Keratinocyte (primary cell): ENCODE measurements around the gene MYH10. TPM values are rescaled to one million over a fixed set of nuclear protein-coding genes. Genes with fewer than 3 reads are reported as not detected.

Experiments used
- DNase-seq: peaks from one replicate; pipeline ENCODE4 v3.0.0-alpha.2; 2011; ENCODE audit warnings: low read depth, missing footprints, low spot score
- FAIRE-seq: peaks from 2 replicates; lab custom pipeline; 2011; peaks lifted over from hg19 to GRCh38; lab: Jason Lieb, UNC
- H2AFZ ChIP-seq: 2 replicates; pipeline ENCODE4 v1.6.0; 2012; ENCODE audit warnings: low read length, control low read depth, inconsistent platforms; ENCODE audit not compliant: control insufficient read depth
- H3K27ac ChIP-seq: 2 replicates; pipeline ENCODE4 v1.5.1; 2011; ENCODE audit warnings: low read length; ENCODE audit not compliant: control insufficient read depth, insufficient read depth
- H3K27me3 ChIP-seq: 3 replicates; pipeline ENCODE4 v1.6.0; 2011; ENCODE audit warnings: low read length; ENCODE audit not compliant: control insufficient read depth, insufficient read depth; ENCODE audit errors: extremely low read depth
- H3K36me3 ChIP-seq, 2 experiments: 2 replicates in 1 of 2; 3 replicates in 1 of 2; pipeline ENCODE4 v1.5.1; 2011; ENCODE audit warnings: low read length in 2 of 2, mild to moderate bottlenecking in 1 of 2; ENCODE audit not compliant: control insufficient read depth in 2 of 2, insufficient read depth in 2 of 2; ENCODE audit errors: extremely low read depth in 1 of 2
- H3K4me1 ChIP-seq: 3 replicates; pipeline ENCODE4 v1.5.1; 2011; ENCODE audit warnings: low read length; ENCODE audit not compliant: control insufficient read depth, insufficient read depth; ENCODE audit errors: extremely low read depth
- H3K4me2 ChIP-seq: 3 replicates; pipeline ENCODE4 v1.6.0; 2011; ENCODE audit warnings: low read depth, low read length; ENCODE audit not compliant: control insufficient read depth, insufficient read depth; ENCODE audit errors: extremely low read depth
- H3K4me3 ChIP-seq, 3 experiments: fragments of 200-600 bp in 1 of 3; sonication (generic) in 1 of 3; 2 replicates in 2 of 3; 3 replicates in 1 of 3; pipeline ENCODE4 v1.5.1; 2011 to 2016; ENCODE audit warnings: low read length in 3 of 3, mild to moderate bottlenecking in 3 of 3, control low read depth in 2 of 3, inconsistent platforms in 1 of 3, low read depth in 1 of 3, mixed read lengths in 1 of 3, mixed run types in 1 of 3, moderate library complexity in 1 of 3; ENCODE audit not compliant: control insufficient read depth in 2 of 3, insufficient read depth in 2 of 3; ENCODE audit errors: extremely low read depth in 1 of 3
- H3K79me2 ChIP-seq: 2 replicates; pipeline ENCODE4 v1.6.0; 2012; ENCODE audit warnings: low read length; ENCODE audit not compliant: control insufficient read depth, insufficient read depth
- H3K9ac ChIP-seq: 3 replicates; pipeline ENCODE4 v1.6.0; 2011; ENCODE audit warnings: low read length; ENCODE audit not compliant: control insufficient read depth, insufficient read depth; ENCODE audit errors: extremely low read depth
- H3K9me1 ChIP-seq: 3 replicates; pipeline ENCODE4 v1.6.0; 2011; ENCODE audit warnings: low read length; ENCODE audit not compliant: control insufficient read depth, insufficient read depth; ENCODE audit errors: extremely low read depth
- H3K9me3 ChIP-seq: 2 replicates; pipeline ENCODE4 v1.5.1; 2012; ENCODE audit warnings: low read depth, low read length; ENCODE audit not compliant: control insufficient read depth
- H4K20me1 ChIP-seq: 3 replicates; pipeline ENCODE4 v1.6.0; 2011; ENCODE audit warnings: low read length; ENCODE audit not compliant: control insufficient read depth, insufficient read depth; ENCODE audit errors: extremely low read depth
- EZH2 ChIP-seq: IDR thresholded peaks from one replicate; pipeline ENCODE4 v1.6.1; 2012; ENCODE audit warnings: inconsistent platforms, mild to moderate bottlenecking, low read length, moderate library complexity
- dilution Hi-C: fragments of 300-500 bp; cut with MboI; formaldehyde crosslinking; loops from one replicate; pipeline ENCODE4 v1.7.0; 2020; ENCODE audit warnings: low sequenced_read_pairs; ENCODE audit not compliant: extremely low pct_ligation_motif_present
- polyA plus RNA-seq, 5 experiments: library from polyadenylated mRNA; depleted of rRNA in 3 of 5; stranded (reverse) in 3 of 5; stranded (forward) in 1 of 5; unstranded in 1 of 5; fragments of >200 nt; gene quantifications; 1 replicate in 1 of 5; 2 replicates in 3 of 5; 3 replicates in 1 of 5; pipeline versions ENCODE4 v1.2.1 to v1.2.3, GENCODE V29; 2011 to 2012; ENCODE audit warnings: missing spikeins in 2 of 5, low read depth in 1 of 5, low replicate concordance in 1 of 5
- TF ChIP-seq, protein P1 (sequence below), 3 experiments: IDR thresholded peaks in 1 of 3; conservative IDR thresholded peaks in 1 of 3; optimal IDR thresholded peaks in 1 of 3; 2 replicates in 2 of 3; 3 replicates in 1 of 3; pipeline versions ENCODE3 to v1.5.1; 2011; ENCODE audit warnings: low read length in 3 of 3, mild to moderate bottlenecking in 3 of 3, moderate library complexity in 2 of 3, control low read depth in 1 of 3, inconsistent platforms in 1 of 3; ENCODE audit not compliant: insufficient read depth in 2 of 3; ENCODE audit errors: extremely low read depth in 1 of 3

MYH10 gene
- polyA plus RNA-seq, 1 donor (not counting 4 experiments of a cell fraction or from before 2014, with no cell fraction given) = 21.2 TPM

DNA sequence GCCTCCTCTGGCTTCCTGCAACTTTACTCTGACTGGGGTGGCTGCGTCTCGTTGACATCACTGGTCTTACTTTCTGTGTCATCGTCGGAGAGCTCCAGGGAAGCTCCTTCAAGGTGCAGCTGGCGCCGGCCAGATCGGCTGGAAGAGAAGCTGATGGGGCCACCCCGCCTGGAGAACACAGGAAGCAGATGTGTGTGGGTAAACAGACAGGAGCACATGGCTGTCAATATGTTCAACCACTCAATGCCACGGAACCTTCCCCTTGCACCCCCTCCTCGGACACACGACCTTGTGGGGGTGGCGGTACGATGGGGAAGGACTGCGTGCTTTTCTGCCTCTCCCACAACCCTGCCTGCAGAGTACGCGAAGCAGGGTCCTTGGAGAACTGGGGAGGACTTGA lies 154.7 kb downstream of the MYH10 start:
- Histone ChIP-seq H3K79me2 (peaks cover 1% of the 10 kb centered on the region), H3K4me3 (no peak overlapping the region), H3K9me3 (no peaks in the 10 kb centered on the region), H3K27me3 (no peaks in the 10 kb centered on the region), H3K36me3 (peaks cover 54 to 62% of the 10 kb centered on the region in 2 experiments), H2AFZ (no peak overlapping the region), H3K4me1 (peaks cover under 1% of the 10 kb centered on the region), H3K27ac (no peak overlapping the region), H3K9me1 (no peaks in the 10 kb centered on the region), H3K9ac (no peak overlapping the region), H4K20me1 (no peaks in the 10 kb centered on the region), H3K4me2 (no peak overlapping the region)
- no peak for FAIRE-seq
- DNase-seq = no peak
- TF ChIP-seq, protein P1, sequence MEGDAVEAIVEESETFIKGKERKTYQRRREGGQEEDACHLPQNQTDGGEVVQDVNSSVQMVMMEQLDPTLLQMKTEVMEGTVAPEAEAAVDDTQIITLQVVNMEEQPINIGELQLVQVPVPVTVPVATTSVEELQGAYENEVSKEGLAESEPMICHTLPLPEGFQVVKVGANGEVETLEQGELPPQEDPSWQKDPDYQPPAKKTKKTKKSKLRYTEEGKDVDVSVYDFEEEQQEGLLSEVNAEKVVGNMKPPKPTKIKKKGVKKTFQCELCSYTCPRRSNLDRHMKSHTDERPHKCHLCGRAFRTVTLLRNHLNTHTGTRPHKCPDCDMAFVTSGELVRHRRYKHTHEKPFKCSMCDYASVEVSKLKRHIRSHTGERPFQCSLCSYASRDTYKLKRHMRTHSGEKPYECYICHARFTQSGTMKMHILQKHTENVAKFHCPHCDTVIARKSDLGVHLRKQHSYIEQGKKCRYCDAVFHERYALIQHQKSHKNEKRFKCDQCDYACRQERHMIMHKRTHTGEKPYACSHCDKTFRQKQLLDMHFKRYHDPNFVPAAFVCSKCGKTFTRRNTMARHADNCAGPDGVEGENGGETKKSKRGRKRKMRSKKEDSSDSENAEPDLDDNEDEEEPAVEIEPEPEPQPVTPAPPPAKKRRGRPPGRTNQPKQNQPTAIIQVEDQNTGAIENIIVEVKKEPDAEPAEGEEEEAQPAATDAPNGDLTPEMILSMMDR (optimal IDR thresholded peaks at IDR 0.05 in 1 of 3, IDR thresholded peaks at IDR 0.05 in 1 of 3, conservative IDR thresholded peaks at IDR 0.05 in 1 of 3; ENCODE audit: extremely low read depth in 1 of 3, insufficient read depth in 2 of 3, low read length in 3 of 3) = no peak
- dilution Hi-C loops = no loop called here

DNA sequence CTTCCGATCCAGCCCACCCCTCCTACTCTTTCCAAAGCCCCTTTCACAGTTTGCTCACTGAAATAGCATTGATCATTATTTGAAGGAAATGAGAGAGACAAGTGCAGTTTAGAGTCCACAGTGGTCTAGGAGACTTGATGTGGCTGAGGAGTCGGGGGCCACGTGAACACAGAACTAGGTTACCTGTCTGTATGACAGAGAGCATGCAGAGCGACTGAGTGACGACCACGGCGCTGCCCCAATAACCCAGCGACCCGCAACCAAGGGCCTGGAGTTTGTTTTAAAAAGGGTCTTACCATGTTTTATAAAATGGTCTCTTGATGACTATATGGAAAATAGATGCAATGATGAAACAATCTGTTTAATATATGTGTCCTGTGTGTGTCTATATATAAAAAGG lies 155.3 kb downstream of the MYH10 start:
- Histone ChIP-seq H3K27ac (no peak overlapping the region), H3K4me2 (no peak overlapping the region), H2AFZ (no peak overlapping the region), H3K4me1 (peaks cover 4% of the 10 kb centered on the region), H3K27me3 (no peaks in the 10 kb centered on the region), H3K9ac (no peak overlapping the region), H3K9me3 (no peaks in the 10 kb centered on the region), H3K9me1 (no peaks in the 10 kb centered on the region), H3K36me3 (peaks cover 51 to 58% of the 10 kb centered on the region in 2 experiments), H3K4me3 (no peak overlapping the region), H3K79me2 (peaks cover 1% of the 10 kb centered on the region), H4K20me1 (no peaks in the 10 kb centered on the region)
- DNase-seq (no peak), FAIRE-seq (no peak)
- dilution Hi-C loops = no loop called here
- TF ChIP-seq EZH2 = no peak
- TF ChIP-seq, protein P1 (optimal IDR thresholded peaks at IDR 0.05 in 1 of 3, IDR thresholded peaks at IDR 0.05 in 1 of 3, conservative IDR thresholded peaks at IDR 0.05 in 1 of 3; ENCODE audit: extremely low read depth in 1 of 3, insufficient read depth in 2 of 3, low read length in 3 of 3) = no peak
